HCT116 (cell line): ENCODE measurements around the gene SDF2L1. TPM values are rescaled to one million over a fixed set of nuclear protein-coding genes. Genes with fewer than 3 reads are reported as not detected.
A peak's percentile ranks its signal among the peaks of the same experiment; 100 is the strongest.

Experiments used
- CBX3 ChIP-seq: IDR thresholded peaks from 2 replicates; pipeline ENCODE4 v1.6.1; 2012; ENCODE audit warnings: low read depth
- EGR1 ChIP-seq: IDR thresholded peaks from 2 replicates; pipeline ENCODE4 v1.6.1; 2012; ENCODE audit warnings: low read depth
- JUND ChIP-seq: IDR thresholded peaks from 2 replicates; pipeline ENCODE4 v1.6.1; 2012
- RAD21 ChIP-seq: IDR thresholded peaks from 2 replicates; pipeline ENCODE4 v1.6.1; 2012; ENCODE audit warnings: low read depth, mild to moderate bottlenecking
- SP1 ChIP-seq: IDR thresholded peaks from 2 replicates; pipeline ENCODE4 v1.6.1; 2012; ENCODE audit warnings: low read depth
- ZFX ChIP-seq: fragments of 450-650 bp; IDR thresholded peaks from 2 replicates; pipeline ENCODE4 v1.6.1; 2017
- microRNA counts: library from miRNA; unstranded; fragments of <30 nt; microRNA quantifications from one replicate; lab custom pipeline; 2015
- microRNA-seq: library from miRNA; unstranded; fragments of <30 nt; microRNA quantifications from one replicate; pipeline ENCODE4, GENCODE V29; 2016; ENCODE audit warnings: borderline number of aligned reads
- total RNA-seq: library from RNA; stranded (reverse); gene quantifications from one replicate; pipeline ENCODE4 v1.2.1, GENCODE V29; 2021; ENCODE audit not compliant: unreplicated experiment
- TF ChIP-seq, protein P1 (sequence below): IDR thresholded peaks from 2 replicates; pipeline ENCODE4 v1.6.1; 2011; ENCODE audit warnings: mild to moderate bottlenecking, low read length, moderate library complexity; ENCODE audit not compliant: insufficient replicate concordance; ENCODE audit errors: extremely low read depth

Gene SDF2L1
- total RNA-seq, 1 experiment from 2014 or later: 86.2 TPM

DNA sequence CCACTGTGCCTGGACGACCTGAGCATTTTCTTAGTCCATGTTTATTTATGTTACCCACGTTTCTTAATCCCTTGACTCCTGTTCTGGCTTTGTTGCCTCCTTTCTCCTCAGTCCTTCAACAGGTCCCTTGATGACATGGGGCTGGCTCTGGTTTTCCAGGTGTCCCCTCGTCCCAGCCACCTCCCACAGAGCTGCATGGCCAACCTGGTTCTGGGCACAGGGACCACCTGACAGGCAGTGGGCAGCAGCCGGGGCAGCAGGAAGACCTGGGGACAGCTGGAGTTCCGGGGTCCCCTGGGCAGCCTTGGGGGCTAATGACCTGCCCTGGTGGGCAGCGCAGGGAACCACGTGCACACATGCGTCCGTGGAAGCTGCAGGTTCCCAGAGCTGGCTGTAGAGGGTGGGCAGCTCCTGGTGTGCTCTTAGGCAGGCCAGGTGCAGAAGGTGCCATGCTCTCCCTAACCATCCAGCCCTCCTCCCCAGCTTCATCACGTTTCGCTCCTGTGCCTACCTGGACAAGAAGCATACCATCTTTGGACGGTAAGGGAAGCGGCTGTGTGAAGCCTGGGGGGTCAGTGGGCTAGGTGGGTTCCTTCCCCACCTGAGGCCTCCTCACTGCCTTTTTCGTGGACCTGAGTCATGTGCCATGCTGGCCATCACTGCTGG lies 51.4 kb downstream of the SDF2L1 start (continued):
- TF ChIP-seq, protein P1, sequence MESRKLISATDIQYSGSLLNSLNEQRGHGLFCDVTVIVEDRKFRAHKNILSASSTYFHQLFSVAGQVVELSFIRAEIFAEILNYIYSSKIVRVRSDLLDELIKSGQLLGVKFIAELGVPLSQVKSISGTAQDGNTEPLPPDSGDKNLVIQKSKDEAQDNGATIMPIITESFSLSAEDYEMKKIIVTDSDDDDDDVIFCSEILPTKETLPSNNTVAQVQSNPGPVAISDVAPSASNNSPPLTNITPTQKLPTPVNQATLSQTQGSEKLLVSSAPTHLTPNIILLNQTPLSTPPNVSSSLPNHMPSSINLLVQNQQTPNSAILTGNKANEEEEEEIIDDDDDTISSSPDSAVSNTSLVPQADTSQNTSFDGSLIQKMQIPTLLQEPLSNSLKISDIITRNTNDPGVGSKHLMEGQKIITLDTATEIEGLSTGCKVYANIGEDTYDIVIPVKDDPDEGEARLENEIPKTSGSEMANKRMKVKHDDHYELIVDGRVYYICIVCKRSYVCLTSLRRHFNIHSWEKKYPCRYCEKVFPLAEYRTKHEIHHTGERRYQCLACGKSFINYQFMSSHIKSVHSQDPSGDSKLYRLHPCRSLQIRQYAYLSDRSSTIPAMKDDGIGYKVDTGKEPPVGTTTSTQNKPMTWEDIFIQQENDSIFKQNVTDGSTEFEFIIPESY: no peak
- TF ChIP-seq JUND (no peak), ZFX (no peak), EGR1 (no peak), RAD21 (no peak), CBX3 (no peak), SP1 (no peak)
- TF ChIP-seq, all 23 proteins: peak for 0

MicroRNAs encoded within 50 kb of the gene (microRNA counts, 767-probe panel; counts per million panel counts)
- microRNA hsa-miR-130b-3p (lab: Ali Mortazavi, UCI) (not detected), microRNA hsa-miR-301b (lab: Ali Mortazavi, UCI) (not detected)

Small RNA genes within 50 kb of the gene (microRNA-seq; reads per million reads assigned to microRNA genes)
- gene MIR130B (2,031 reads per million, percentile 87 among the genes with 10 or more reads in this experiment), gene MIR301B (35.9 reads per million, percentile 50 among the genes with 10 or more reads in this experiment)

Other genes with a start within 250 kb of the SDF2L1 start
- gene HIC2, start 224.9 kb upstream of the SDF2L1 start, total RNA-seq: 6.7 TPM
- 3.1 TPM for gene TMEM191C, start 174.9 kb upstream of the SDF2L1 start, total RNA-seq
- gene RIMBP3C, start 90.8 kb upstream of the SDF2L1 start, total RNA-seq: 0.15 TPM
- gene UBE2L3, start 74.6 kb upstream of the SDF2L1 start, total RNA-seq: 55.6 TPM
- gene YDJC, start 12.3 kb upstream of the SDF2L1 start, total RNA-seq: 78.3 TPM
- gene CCDC116, start 9.5 kb upstream of the SDF2L1 start, total RNA-seq: 0.66 TPM
- 46.1 TPM for gene PPIL2, start 23.7 kb downstream of the SDF2L1 start, total RNA-seq
- 3.1 TPM for gene YPEL1, start 93.5 kb downstream of the SDF2L1 start, total RNA-seq
- 137 TPM for gene MAPK1, start 225.3 kb downstream of the SDF2L1 start, total RNA-seq